Adipocyte (in vitro differentiated cells): ENCODE data around the gene ABHD1.
"Not testable (repeated sequence)": the region's sequence is repeated elsewhere in the genome, so short reads cannot be mapped to it uniquely, and the experiment has no call there.

Experiments used
- DNase-seq: peaks from one replicate; pipeline ENCODE4 v3.0.0-alpha.2; 2015; ENCODE audit warnings: low read depth
- H3K27me3 ChIP-seq: replicated peaks from 2 replicates; pipeline ENCODE4 v1.7.0; 2013; ENCODE audit warnings: mild to moderate bottlenecking, low read length, moderate library complexity; ENCODE audit not compliant: control insufficient read depth, insufficient read depth
- H3K36me3 ChIP-seq: 2 replicates; pipeline ENCODE4 v1.7.0; 2013; ENCODE audit warnings: low read length, mild to moderate bottlenecking, moderate library complexity; ENCODE audit not compliant: control insufficient read depth, insufficient read depth, severe bottlenecking
- H3K4me1 ChIP-seq: 2 replicates; pipeline ENCODE4 v1.7.0; 2013; ENCODE audit warnings: mild to moderate bottlenecking, low read length, moderate library complexity; ENCODE audit not compliant: control insufficient read depth, insufficient read depth
- H3K4me3 ChIP-seq: 2 replicates; pipeline ENCODE4 v1.7.0; 2013; ENCODE audit warnings: mild to moderate bottlenecking, low read length, moderate library complexity
- H3K9ac ChIP-seq: 2 replicates; pipeline ENCODE4 v1.7.0; 2013; ENCODE audit warnings: mild to moderate bottlenecking, low read length, moderate library complexity
- H3K9me3 ChIP-seq: 2 replicates; pipeline ENCODE4 v1.7.0; 2013; ENCODE audit warnings: mild to moderate bottlenecking, low read length, moderate library complexity; ENCODE audit not compliant: control insufficient read depth

ABHD1 gene

DNA sequence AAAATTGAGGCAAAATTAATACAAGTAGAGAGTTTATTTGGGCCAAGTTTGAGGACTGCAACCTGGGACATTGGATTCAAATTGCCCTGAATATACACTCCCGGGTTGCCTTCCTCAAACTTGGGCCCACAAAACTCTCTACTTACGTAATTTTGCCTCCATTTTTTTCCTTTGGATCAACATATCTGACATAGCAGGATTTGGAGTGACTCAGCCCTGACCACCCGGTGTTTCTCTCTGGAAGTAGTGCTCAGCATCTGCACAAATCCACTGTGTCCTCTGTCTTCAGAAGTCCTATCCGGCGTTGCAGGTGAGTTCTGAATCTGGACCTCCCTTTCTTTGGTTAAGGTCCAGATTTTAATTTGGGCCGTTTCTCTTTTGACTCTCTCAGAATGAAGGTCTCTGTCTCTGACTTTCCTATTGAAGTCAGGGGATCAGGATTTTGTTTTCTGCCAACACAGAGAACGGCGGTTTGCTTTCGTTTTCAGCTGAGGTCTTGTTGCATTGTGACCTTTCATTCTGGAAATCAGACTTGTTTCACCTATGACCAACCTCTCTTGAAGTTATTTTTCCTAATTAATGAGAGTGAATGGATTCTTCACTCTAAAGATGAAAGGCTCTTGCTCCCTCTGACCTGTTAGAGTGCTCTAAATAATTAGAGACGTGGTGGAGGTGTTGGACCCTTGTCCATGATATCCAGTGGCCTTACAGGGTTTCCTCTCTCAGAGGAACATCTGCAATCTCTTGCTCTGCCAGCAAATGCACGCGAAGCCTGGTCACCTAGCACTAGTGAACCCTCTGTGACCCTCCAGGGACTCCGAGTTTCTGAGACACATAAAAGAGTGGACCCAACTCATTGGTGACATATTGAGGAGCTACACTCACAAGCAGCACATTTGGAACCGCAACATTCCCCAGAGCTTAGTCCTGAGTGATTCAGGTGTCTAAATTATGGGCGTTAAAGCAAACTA, 38.8 kb downstream of the ABHD1 start:
- Histone ChIP-seq H3K36me3 (no peaks in the 10 kb centered on the region), H3K4me1 (no peaks in the 10 kb centered on the region), H3K9me3 (no peaks in the 10 kb centered on the region), H3K9ac (no peak overlapping the region), H3K4me3 (peak overlapping the region; percentile 4), H3K27me3 (peaks cover 4% of the 10 kb centered on the region)
- DNase-seq, result peak; percentile 25

- no peak overlapping the region for H3K4me3 ChIP-seq
- no peaks in the 10 kb centered on the region for H3K27me3 ChIP-seq
- no peaks in the 10 kb centered on the region for H3K36me3 ChIP-seq
- DNase-seq, result no peak
- H3K4me1 ChIP-seq, result peaks cover 3% of the 10 kb centered on the region
- H3K9me3 ChIP-seq, result no peaks in the 10 kb centered on the region
- no peak overlapping the region for H3K9ac ChIP-seq
Measured at GRCh38 chr2:27164960-27165763, 41.5 kb downstream of the ABHD1 start.

DNA sequence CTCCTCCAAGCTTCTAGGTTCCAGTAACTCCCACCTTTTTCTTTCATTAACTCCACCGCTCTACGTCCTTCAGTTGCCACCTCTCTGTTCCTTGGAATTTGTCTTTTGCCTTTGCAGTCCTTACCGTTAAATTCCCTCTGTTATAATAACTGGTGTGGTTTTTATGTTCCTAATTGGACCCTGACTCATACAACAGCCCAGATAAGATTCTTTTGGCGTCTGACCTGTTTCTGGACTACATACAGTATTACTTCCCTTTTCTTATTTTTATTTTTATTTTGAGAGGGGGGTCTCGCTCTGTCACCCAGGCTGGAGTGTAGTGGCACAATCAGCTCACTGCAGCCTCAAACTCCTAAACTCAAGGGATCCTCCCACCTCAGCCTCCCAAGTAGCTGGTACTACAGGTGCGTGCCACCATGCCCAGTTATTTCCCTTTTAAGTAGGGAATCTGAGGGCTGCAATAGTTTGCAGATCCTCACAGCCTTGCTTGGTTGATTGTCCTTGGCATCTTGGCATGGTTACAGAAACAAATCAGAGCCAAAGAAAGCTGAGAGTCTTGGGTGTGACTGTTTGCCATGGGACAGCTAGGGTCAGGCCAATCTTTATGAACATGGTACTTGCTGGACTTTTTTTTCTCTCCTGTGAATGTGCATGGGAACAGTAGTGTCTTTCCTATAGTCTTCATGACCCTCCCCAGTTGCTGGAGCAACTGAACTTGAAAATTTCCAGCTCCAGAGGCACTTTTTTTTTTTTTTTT, 47.1 kb downstream of the ABHD1 start:
- H3K4me3 ChIP-seq, result no peak overlapping the region
- H3K27me3 ChIP-seq, result no peaks in the 10 kb centered on the region
- no peak for DNase-seq
- H3K4me1 ChIP-seq, result peaks cover 36% of the 10 kb centered on the region
- no peaks in the 10 kb centered on the region for H3K9me3 ChIP-seq
- no peaks in the 10 kb centered on the region for H3K36me3 ChIP-seq
- H3K9ac ChIP-seq, result peak overlapping the region; percentile 70

- Histone ChIP-seq H3K27me3 (no peaks in the 10 kb centered on the region), H3K9me3 (no peaks in the 10 kb centered on the region), H3K36me3 (no peaks in the 10 kb centered on the region), H3K4me1 (peaks cover 40% of the 10 kb centered on the region), H3K9ac (no peak overlapping the region), H3K4me3 (no peak overlapping the region)
- DNase-seq, result no peak
Measured at GRCh38 chr2:27171351-27171848, 47.8 kb downstream of the ABHD1 start.

DNA sequence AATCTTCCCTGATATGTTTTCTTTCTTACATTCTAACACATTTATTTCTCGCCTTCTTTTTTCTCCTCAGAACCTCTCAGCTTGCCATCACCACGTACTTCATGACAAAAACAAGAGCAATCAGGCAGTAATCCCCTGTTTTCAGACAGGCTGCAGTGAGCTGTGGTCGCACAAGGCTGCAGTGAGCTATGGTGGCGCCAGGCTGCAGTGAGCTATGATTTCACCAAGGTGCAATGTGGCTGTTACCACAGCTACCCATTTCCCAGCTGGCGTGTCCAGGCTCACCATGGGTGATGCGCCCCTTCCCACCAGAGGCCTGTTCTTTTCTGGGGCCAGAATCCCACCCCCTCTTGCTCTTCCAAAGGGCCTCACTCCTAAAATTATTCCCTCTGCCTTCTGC, 51.0 kb downstream of the ABHD1 start:
- Histone ChIP-seq H3K4me3 (no peak overlapping the region), H3K27me3 (no peaks in the 10 kb centered on the region), H3K9ac (peak overlapping the region; percentile 77), H3K9me3 (no peaks in the 10 kb centered on the region), H3K4me1 (peaks cover 53% of the 10 kb centered on the region), H3K36me3 (no peaks in the 10 kb centered on the region)
- DNase-seq, result no peak

- DNase-seq, result no peak
- no peaks in the 10 kb centered on the region for H3K36me3 ChIP-seq
- no peaks in the 10 kb centered on the region for H3K9me3 ChIP-seq
- no peak overlapping the region for H3K4me3 ChIP-seq
- peaks cover 56% of the 10 kb centered on the region for H3K4me1 ChIP-seq
- no peaks in the 10 kb centered on the region for H3K27me3 ChIP-seq
- H3K9ac ChIP-seq, result peak overlapping the region; percentile 77
Measured at GRCh38 chr2:27175330-27175729, 51.7 kb downstream of the ABHD1 start.

DNA sequence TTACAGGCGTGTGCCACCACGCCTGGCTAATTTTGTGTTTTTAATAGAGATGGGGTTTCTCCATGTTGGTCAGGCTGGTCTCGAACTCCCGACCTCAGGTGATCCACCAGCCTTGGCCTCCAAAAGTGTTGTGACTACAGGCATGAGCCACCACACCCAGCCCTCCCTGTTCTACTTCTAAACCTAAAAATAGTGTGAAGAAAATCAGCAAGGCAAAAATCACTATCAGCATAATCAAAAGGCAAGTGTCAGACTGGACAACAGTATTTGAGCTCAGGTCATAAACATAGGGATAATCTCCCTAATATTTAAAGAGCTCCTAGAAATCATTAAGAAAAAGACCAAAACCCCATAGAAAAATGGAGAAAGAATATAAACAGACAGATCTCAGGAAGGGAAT, 52.2 kb downstream of the ABHD1 start:
- Histone ChIP-seq H3K4me1 (peaks cover 56% of the 10 kb centered on the region), H3K9ac (peak overlapping the region; percentile 27)
- not testable (repeated sequence) for DNase-seq, H3K4me3 ChIP-seq, H3K27me3 ChIP-seq, H3K9me3 ChIP-seq, H3K36me3 ChIP-seq

GRCh38 chr2:27177441-27178351, 54.1 kb downstream of the ABHD1 start:
- peaks cover 69% of the 10 kb centered on the region for H3K4me1 ChIP-seq
- H3K9ac ChIP-seq, result no peak overlapping the region
- no peaks in the 10 kb centered on the region for H3K36me3 ChIP-seq
- H3K9me3 ChIP-seq, result no peaks in the 10 kb centered on the region
- no peaks in the 10 kb centered on the region for H3K27me3 ChIP-seq
- no peak for DNase-seq
- H3K4me3 ChIP-seq, result no peak overlapping the region

DNA sequence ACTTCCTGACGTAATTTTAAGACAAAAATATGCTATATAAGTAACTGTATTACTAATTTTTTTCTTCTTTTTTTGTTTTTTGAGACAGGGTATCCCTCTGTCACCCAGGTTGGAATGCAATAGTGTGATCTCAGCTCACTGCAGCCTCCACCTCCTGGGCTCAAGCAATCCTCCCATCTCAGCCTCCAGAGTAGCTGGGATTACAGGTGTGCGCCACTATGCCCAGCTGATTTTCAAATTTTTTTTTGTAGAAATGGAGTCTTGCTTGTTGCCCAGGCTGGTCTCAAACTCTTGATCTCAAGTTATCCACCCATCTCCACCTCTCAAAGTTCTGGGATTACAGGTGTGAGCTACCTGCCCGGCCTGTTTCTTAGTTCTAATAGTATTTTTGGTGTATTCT, 54.9 kb downstream of the ABHD1 start:
- Histone ChIP-seq H3K4me1 (peaks cover 77% of the 10 kb centered on the region), H3K36me3 (no peaks in the 10 kb centered on the region), H3K4me3 (no peak overlapping the region), H3K27me3 (no peaks in the 10 kb centered on the region), H3K9ac (no peak overlapping the region), H3K9me3 (no peaks in the 10 kb centered on the region)
- DNase-seq, result no peak

DNA sequence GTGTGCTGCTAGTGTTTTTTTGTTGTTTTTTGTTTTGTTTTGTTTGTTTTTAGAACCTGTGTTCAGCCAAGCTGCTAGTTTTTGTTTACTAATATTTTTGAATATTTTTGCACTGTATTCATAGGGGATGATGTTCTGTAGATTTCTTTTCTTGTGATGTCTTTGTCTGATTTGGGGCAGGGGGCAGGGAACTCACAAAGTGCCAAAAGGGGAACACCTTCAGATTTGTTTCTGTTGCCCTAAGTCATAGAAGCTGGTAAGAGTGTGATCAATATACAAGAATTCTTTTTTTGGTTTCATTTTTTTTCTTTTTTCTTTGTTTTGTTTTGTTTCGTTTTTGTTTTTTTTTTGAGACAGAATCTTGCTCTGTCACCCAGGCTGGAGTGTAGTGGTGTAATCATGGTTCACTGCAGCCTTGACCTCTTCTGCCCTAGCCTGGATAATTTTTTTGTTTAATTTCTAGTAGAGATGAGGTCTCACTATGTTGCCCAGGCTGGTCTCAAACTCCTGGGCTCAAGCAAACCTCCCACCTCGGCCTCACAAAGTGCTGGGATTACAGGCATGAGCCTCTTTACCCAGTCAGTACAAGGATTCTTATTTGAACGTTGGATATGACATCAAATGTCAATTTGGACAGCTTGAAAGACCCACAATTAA, 55.9 kb downstream of the ABHD1 start:
- no peak for DNase-seq
- Histone ChIP-seq H3K4me3 (peak overlapping the region; percentile 55), H3K27me3 (no peaks in the 10 kb centered on the region), H3K9ac (peak overlapping the region; percentile 87), H3K9me3 (no peaks in the 10 kb centered on the region), H3K4me1 (peaks cover 77% of the 10 kb centered on the region), H3K36me3 (no peaks in the 10 kb centered on the region)
